GM19025 (cell line): ENCODE results near the gene BTG1.

Source experiments
- ATAC-seq: cut with Tn5 transposase; IDR thresholded peaks from one replicate; pipeline ENCODE4 v1.9.1; 2021; ENCODE audit warnings: mild to moderate bottlenecking, low read depth, moderate library complexity; ENCODE audit not compliant: unreplicated experiment

BTG1 gene

DNA sequence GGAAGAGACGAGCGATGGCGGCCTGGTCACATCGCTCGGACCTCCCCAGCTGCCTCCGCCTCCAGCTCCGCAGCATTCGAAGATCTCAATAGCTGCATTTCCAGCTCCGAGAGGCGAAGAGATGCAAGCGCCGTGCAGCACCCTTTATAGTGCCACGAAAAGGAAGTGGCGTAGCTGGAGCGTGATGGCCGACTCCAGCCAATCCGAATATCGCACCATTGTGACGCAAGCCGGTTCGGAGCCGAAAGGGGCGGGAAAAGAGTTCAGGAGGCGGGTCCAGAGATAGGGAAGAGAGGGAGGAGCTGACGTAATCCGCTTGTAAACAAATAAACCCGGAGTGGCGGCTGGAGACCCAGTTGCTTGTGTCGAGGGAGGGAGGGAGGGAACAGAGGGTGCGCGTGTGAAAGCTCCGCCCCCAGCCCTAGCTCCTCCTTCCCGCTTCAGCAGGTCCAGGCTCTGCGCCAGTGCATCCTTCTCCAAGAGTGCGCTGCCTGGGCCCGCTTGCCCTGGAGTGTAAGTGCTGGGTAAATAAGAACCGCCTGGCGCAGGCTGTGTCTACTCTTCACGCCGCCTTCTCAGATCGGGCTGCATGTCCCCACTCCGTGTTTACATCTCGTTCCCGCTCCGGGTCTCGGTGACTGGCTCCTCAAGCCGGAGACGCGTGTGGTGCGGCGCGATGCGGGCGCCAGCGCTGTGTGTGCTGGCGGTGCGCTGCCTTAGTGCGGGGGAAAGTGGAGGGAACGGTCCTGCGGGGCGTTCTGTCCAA, at the start of gene BTG1:
Gene BTG1 (minus strand): TSS at position 116 of the 766 bp plus-strand sequence. CDS start 311 bp downstream, outside the sequence.
- peak; percentile 64 for ATAC-seq

DNA sequence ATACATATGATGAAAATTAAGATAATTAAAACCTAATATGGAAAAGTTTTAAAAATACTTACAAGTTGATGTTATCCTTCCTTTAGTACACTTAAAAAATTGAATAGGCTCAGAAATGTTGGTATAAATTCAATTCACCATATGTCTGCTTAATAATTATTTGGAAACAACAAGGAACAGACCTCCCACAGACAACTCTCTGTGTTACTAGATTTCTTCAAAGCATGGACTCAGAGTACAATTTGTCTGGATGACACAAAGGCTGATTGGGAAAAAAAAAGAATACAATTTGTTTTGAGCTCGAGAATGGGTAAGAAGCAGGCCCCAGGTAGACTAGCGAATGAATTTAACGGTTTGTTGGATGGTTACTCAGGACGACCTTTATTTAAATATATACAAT, 48.9 kb upstream of the BTG1 start:
- no peak for ATAC-seq

DNA sequence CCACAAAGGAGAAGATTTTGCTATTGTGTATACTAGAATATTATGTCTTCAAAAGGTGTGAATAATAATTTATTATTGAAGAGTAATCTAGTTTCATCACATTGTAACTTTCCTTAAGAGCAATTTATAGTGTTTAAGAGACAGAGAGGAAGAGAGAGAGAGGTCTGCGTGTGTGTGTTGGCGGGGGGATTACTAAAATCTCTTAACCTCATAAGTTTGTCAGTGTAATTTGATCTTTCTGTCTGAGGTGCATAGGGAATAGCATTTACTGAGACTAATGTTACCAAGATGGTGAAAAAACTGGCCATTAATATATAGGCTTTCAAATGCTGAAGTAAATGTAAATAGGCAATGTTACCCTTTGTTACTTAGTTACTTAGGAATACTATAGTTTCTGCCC, 48.2 kb upstream of the BTG1 start:
- no peak for ATAC-seq

- ATAC-seq = no peak
Measured at GRCh38 chr12:92193063-92193462, 47.4 kb upstream of the BTG1 start.

DNA sequence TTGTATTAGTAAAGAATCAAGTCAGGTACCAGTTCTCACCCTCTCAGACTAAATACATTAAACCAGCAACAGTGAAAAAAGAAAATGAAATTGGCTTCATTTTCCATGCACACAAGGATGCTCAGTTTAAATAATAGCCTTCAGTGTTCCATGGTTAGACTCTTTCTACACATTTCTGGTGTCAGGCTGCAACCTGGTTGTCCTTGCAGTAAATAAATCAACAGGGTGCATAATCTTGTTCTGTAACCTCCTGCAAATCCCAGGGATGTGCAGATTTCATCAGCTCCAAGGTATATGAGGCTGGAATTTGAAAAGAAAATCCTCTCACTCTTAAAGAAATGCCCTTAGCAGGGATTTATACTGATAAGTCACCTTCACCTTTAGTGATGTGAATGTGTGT, 46.7 kb upstream of the BTG1 start:
- no peak for ATAC-seq

DNA sequence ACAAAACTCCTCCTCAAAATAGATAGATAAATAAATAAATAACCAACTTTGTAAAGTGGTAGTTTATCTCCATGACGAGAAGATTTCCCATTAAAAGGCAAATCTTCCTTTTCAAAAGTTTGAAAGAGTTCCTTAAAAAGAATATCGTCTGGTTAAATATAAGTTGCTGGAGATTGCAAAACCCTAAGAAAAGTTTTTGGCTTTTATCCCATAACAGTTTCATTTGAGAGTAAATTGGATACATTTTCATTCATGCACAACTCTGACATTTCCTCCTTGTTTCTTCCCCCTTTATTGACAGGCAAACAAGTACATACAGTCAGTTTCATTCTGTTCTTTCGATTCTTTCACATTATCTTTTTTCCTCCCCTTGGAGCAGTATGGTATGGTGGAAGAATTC, 45.4 kb upstream of the BTG1 start:
- ATAC-seq = no peak

DNA sequence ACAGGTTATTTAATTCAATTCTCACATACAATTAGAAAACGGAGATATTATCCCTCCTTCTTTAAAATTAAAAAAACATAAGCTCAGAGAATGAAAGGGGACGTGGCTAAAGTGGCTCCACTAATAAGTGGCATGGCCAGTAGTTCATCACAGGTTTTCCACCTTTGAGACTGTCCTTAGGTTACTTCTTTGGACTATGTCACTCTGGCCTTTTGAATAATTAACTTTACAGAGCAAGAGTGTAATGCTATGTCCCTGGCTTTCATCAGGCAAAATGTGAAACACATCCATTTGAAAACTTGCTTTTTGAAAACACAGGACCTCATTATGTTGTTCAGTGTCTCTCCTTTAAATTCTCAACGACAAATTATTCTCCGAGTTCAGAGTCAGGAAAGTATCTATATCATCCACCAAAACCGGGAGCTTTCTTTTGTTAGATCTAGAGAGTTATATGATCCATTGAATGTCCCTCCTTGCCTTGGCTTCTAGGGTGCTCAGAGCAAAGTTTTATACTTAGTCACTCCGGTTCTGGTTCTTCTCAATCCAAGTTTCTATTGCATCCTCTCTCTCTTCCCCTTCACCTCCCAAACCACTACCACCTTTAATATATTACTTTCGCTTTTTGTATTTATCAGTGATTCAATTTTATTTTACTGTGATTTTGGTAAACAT, 43.0 kb upstream of the BTG1 start:
- no peak for ATAC-seq

DNA sequence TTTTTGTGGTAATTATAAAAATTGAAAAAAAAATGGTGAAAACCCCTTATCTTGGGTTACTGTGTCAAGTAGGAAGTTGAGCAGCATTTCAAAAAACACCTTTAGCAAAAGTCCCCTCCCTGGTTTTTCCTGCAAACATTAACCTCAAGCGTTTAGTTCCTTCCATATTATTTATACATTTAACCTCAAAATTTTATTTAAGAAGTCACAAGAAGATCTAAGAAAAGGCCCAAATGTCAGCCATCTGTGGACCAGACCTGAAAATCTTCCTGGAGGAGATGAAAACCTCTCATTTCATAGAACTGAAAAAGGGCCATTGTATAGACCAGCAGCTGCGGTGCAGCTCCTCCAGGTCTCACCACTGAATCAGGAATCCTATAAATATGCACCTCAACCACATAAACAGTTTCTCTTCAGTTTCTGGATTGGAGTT, 40.4 kb upstream of the BTG1 start:
- ATAC-seq = no peak

DNA sequence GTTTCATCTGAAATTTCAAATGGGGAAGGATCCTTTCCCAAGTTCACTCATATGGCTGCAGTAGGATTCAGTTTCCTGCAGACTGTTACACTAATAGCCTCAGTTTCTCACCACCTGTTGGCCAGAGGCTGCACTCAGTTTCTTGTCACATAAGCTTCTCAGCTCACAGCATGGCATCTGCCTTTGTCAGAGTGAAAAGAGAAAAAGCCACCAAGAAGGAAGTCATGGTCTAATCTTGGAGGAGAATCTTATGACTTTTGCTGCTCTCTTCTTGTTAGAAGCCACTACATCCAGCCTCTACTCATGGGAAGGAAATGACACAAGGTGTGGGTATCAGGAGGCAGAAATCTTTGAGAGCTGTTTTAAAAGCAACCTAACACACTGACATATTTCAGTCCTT, 39.4 kb upstream of the BTG1 start:
- peak; percentile 62 for ATAC-seq

GRCh38 chr12:92183575-92183974, 37.9 kb upstream of the BTG1 start:
- ATAC-seq = no peak

GRCh38 chr12:92178340-92178739, 32.7 kb upstream of the BTG1 start:
- no peak for ATAC-seq

DNA sequence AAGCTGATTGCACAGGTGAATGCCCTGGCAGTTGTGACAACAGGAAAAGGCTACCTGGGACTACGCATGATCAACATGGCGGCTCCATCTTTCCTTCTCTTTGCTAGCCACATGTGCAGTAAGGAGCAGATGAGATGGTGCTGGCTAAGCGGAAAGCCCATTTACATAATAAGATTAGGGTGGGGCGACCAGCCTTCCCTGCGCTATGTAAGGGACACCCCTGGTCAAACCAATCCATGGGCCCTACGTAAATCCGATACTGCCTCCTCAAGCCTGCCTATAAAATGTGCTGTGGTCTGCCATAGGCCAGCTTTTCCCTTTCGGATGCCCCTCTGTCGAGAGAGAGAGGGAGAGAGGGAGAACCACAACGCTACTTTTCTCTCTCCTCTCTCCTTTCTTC, 31.0 kb upstream of the BTG1 start:
- ATAC-seq = no peak

GRCh38 chr12:92175961-92176360, 30.3 kb upstream of the BTG1 start:
- ATAC-seq = no peak

DNA sequence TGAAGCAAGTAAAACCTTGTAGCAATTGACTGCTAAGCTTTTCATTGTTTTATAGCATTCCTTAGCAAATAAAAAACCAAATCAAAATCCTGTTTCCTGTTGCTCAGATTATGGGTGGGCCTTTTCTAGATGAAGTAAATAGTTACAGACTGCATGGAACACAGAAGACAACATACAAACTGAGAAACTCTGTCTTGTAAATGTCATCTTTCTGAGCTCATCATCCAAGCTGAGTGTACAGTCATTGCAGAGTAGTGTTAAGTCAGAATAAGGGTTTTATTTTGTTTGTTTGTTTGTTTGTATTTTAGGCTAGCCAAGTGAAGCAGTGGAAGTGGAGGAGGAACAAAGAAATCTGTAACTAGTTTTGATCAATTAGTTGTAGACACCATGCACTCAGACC, 24.4 kb upstream of the BTG1 start:
- ATAC-seq = no peak

DNA sequence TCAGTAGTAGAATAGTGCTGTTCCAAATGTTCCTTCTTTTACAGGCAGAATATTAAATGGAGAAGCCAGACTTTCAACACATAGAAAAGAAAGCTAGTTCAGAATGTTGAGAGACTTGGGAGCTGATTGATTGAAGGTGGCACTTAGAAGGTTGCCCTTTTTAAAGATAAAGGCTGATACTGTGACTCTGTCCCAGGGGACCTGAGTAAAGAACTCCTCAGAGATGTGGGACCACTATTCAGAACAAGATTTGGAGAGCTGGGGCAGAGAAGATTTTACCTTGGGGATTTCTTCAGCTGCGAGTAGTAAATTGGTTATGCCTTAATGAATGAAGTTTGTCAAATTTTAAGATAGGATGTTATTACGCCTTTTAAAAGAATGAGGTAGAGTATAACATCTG, 21.4 kb upstream of the BTG1 start:
- no peak for ATAC-seq

- ATAC-seq = no peak
Measured at GRCh38 chr12:92164712-92165111, 19.1 kb upstream of the BTG1 start.

GRCh38 chr12:92162079-92162478, 16.4 kb upstream of the BTG1 start:
- no peak for ATAC-seq

GRCh38 chr12:92158796-92159439, 13.3 kb upstream of the BTG1 start:
- ATAC-seq = peak; percentile 48

DNA sequence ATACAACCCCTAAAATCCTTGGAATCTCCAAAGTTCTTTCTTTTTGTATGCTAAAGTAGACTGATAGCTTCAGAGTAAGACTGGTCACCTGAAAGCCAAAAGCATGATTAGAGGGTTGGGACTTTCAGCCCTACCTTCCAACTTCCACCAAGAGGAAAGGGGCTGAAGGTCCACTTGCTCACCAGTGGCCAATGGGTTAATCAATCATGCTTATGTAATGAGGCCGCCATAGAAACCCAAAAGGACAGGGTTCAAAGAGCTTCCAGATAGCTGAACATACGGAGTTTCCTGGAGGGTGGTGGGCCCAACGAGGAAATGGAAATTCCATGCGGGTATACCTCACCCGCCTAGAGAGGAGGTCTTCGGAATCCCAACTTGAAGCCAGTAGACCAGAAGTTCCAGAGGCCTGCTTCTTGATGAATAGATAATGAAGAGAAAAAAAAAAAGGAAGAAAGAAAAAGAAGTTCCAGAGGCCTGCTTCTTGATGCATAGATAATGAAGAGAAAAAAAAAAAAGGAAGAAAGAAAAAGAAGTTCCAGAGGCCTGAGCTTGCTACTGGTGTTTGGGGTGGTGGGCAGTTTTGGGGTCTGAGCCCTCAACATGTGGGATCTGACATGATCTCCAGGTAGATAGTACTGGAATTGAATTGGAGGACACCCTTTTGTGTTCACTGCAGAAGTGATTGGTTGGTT, 11.2 kb upstream of the BTG1 start:
- ATAC-seq = no peak

DNA sequence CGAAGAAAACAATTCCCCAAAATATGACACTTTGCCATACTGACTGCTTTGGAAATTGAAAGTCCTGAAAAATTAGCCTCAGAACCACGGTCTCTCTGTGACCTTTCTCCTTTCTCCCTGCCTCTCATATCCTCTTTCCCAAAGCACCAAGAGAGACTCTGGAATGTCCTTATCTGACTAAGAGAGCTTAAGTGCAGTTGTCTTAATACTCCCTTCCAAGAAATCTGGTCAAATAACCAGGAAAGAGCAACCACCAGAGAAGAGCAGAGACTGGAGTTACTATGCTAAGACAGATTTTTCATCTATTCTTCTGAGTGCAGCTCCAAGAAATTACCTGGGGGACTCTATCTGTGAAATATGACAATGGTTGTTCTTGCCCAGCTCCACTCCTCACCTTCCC, 10.5 kb upstream of the BTG1 start:
- no peak for ATAC-seq

GRCh38 chr12:92155733-92156132, 10.1 kb upstream of the BTG1 start:
- no peak for ATAC-seq
